Lung (tissue), 12 donors: ENCODE data around the gene FAM216A. TPM values are rescaled to one million over a fixed set of nuclear protein-coding genes. Genes with fewer than 3 reads are reported as not detected.

Experiments used
- ATAC-seq: fragments of 200-7000 bp; cut with Tn5 transposase; one replicate; pipeline ENCODE4 v1.9.1; 2020; ENCODE audit warnings: moderate number of reproducible peaks; ENCODE audit not compliant: insufficient read depth, low FRiP score
- DNase-seq, 3 donors: peaks; one replicate each; pipeline ENCODE4 v3.0.0-alpha.2; 2013 to 2017
- H3K27ac ChIP-seq, 2 donors: one replicate each; pipeline ENCODE4 v1.5.1; 2013; ENCODE audit warnings: mild to moderate bottlenecking in 2 of 2, moderate library complexity in 2 of 2, control low read depth in 1 of 2, inconsistent platforms in 1 of 2, low read depth in 1 of 2, low read length in 1 of 2
- H3K27me3 ChIP-seq, 3 donors: one replicate each; pipeline ENCODE4 v1.5.1; 2013; ENCODE audit warnings: low read length in 2 of 3; ENCODE audit not compliant: control insufficient read depth in 3 of 3, insufficient read depth in 3 of 3
- H3K36me3 ChIP-seq, 4 donors: one replicate each; pipeline ENCODE4 v1.5.1; 2013; ENCODE audit warnings: low read length in 4 of 4, mild to moderate bottlenecking in 1 of 4, moderate library complexity in 1 of 4; ENCODE audit not compliant: control insufficient read depth in 4 of 4, insufficient read depth in 4 of 4
- H3K4me1 ChIP-seq, 5 donors: one replicate each; pipeline ENCODE4 v1.5.1; 2013; ENCODE audit warnings: low read length in 5 of 5, mild to moderate bottlenecking in 2 of 5, moderate library complexity in 1 of 5; ENCODE audit not compliant: control insufficient read depth in 5 of 5, insufficient read depth in 5 of 5
- H3K4me3 ChIP-seq: one replicate; pipeline ENCODE4 v1.5.1; 2013; ENCODE audit warnings: mild to moderate bottlenecking, control low read depth, moderate library complexity
- H3K9ac ChIP-seq, 2 donors: one replicate each; pipeline ENCODE4 v1.5.1; 2013; ENCODE audit warnings: low read length in 2 of 2, control low read depth in 1 of 2; ENCODE audit not compliant: insufficient read depth in 1 of 2
- H3K9me3 ChIP-seq, 4 donors: one replicate each; pipeline ENCODE4 v1.5.1; 2013; ENCODE audit warnings: low read length in 3 of 4, mild to moderate bottlenecking in 1 of 4, moderate library complexity in 1 of 4; ENCODE audit not compliant: control insufficient read depth in 4 of 4, insufficient read depth in 3 of 4
- CTCF ChIP-seq: IDR thresholded peaks from 2 replicates; pipeline ENCODE4 v1.5.1; 2012; ENCODE audit warnings: mild to moderate bottlenecking; ENCODE audit errors: control extremely low read depth, extremely low read depth
- WGBS, 2 donors: extraction: QIAGEN DNeasy Blood & Tissue Kit; methylation state at CpG; one replicate each; pipeline ENCODE4 v1.1.7; 2013; 5-methylcytosine and 5-hydroxymethylcytosine counted together
- polyA plus RNA-seq, 2 donors: library from polyadenylated mRNA; stranded (reverse); fragments of 200-250 nt; gene quantifications; one replicate each; pipeline ENCODE4 v1.2.1, GENCODE V29; 2013
- total RNA-seq, 2 donors: library from RNA; depleted of rRNA in 1 of 2; stranded (reverse); fragments of >200 nt in 1 of 2; gene quantifications; one replicate each; pipeline ENCODE4 v1.2.1, GENCODE V29; 2014 to 2021
- donor health status: control.
- donor health status: control.
- donor health status: Bipolar disorder and iron deficiency.
- donor health status: healthy.
- donor health status: DM: yes; HTN: yes; CAD: no.

FAM216A gene
- total and polyA plus RNA-seq, 4 donors: 2.9 to 6.4 (median 5.2) TPM

DNA sequence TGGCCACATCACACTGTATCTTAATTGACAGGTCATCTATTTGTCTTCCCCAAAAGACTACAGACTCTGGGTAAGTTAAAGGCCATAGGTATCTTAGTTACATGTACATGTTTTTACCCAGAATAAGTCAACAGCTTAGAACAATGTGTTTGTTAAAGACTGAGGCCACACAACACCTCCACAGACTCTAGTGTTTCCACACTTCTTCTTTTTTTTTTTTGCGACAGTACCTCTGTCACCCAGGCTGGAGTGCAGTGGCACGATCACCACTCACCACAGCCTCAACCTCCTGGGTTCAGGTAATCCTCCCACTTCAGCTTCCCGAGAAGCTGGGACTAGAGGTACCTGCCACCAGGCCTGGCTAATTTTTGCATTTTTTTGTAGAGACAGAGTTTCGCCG, 1.9 kb upstream of the FAM216A start:
- Histone ChIP-seq H3K9ac (peak overlapping the region in 1 of 2 donors; percentile 86), H3K4me1 (peaks cover 4 to 17% (median 8%) of the 10 kb centered on the region in 5 donors), H3K27me3 (no peaks in the 10 kb centered on the region), H3K4me3 (no peak overlapping the region), H3K36me3 (peaks cover 0 to 12% (median 8%) of the 10 kb centered on the region in 4 donors), H3K9me3 (no peaks in the 10 kb centered on the region), H3K27ac (no peak overlapping the region)
- no peak for ATAC-seq
- DNase-seq: no peak
- WGBS, 2 donors: 56 to 61% methylated on average over 5 of the region's 5 CpGs
- TF ChIP-seq CTCF: no peak

- ATAC-seq: no peak
- Histone ChIP-seq H3K9me3 (no peaks in the 10 kb centered on the region), H3K9ac (peak overlapping the region; percentile 67 to 86), H3K27ac (peak overlapping the region; percentile 75 to 78), H3K4me1 (peaks cover 4 to 17% (median 8%) of the 10 kb centered on the region in 5 donors), H3K27me3 (no peaks in the 10 kb centered on the region), H3K4me3 (peak overlapping the region; percentile 67), H3K36me3 (peaks cover 0 to 11% (median 6%) of the 10 kb centered on the region in 4 donors)
- WGBS, 2 donors: 1% methylated on average over 15 of the region's 15 CpGs
- no peak for TF ChIP-seq CTCF
- no peak for DNase-seq
Measured at GRCh38 chr12:110467847-110468213, 815 bp upstream of the FAM216A start.

DNA sequence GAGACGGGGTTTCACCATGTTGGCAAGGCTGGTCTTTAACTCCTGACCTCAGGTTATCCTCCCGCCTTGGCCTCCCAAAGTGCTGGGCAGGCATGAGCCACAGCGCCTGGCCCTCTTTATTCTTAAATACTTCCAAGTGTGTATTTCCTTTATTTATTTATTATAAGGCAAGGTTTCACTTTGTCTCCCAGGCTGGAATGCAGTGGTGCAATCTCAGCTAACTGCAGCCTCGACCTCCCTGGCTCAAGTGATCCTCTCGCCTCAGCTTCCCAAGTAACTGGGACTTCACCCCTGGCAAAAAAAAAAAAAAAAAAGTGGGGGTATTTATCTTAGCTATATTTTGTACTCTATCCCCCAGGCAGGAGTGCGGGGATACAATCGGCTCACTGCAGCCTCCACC, 6.8 kb downstream of the FAM216A start:
- H3K9me3 ChIP-seq: no peaks in the 10 kb centered on the region
- H3K27me3 ChIP-seq: no peaks in the 10 kb centered on the region
- H3K4me3 ChIP-seq: no peak overlapping the region
- H3K27ac ChIP-seq: no peak overlapping the region
- DNase-seq: no peak
- WGBS, 2 donors: 90 to 96% methylated on average over 7 of the region's 7 CpGs
- H3K9ac ChIP-seq: no peak overlapping the region
- no peak for ATAC-seq
- H3K4me1 ChIP-seq: no peaks in the 10 kb centered on the region
- no peak for TF ChIP-seq CTCF
- peaks cover 0 to 4% (median 1%) of the 10 kb centered on the region in 4 donors for H3K36me3 ChIP-seq
